Heart left ventricle (tissue), 16 donors: ENCODE results near the gene C12orf60. TPM values are rescaled to one million over a fixed set of nuclear protein-coding genes. Genes with fewer than 3 reads are reported as not detected.
A peak's percentile ranks its signal among the peaks of the same experiment; 100 is the strongest.

Source experiments
- ATAC-seq, 4 donors: fragments of 200-7000 bp; cut with Tn5 transposase; one replicate each; pipeline ENCODE4 v1.9.1; 2020 to 2022; ENCODE audit warnings: moderate library complexity in 4 of 4, mild to moderate bottlenecking in 3 of 4, moderate number of reproducible peaks in 1 of 4
- DNase-seq, 5 donors: peaks; one replicate each; pipeline ENCODE4 v3.0.0-alpha.2; 2020
- H3K27ac ChIP-seq, 12 donors: fragments of 200-600 bp; sonication (generic) in 4 of 12; one replicate each; pipeline versions ENCODE4 v1.5.0 to v1.8.0; 2016 to 2022; ENCODE audit warnings: mild to moderate bottlenecking in 2 of 12
- H3K27me3 ChIP-seq, 9 donors: fragments of 200-600 bp; sonication (generic) in 2 of 9; one replicate each; pipeline versions ENCODE4 v1.5.1 to v1.8.0; 2016 to 2022; ENCODE audit warnings: mild to moderate bottlenecking in 3 of 9
- H3K36me3 ChIP-seq, 9 donors: fragments of 200-600 bp; sonication (generic) in 2 of 9; one replicate each; pipeline versions ENCODE4 v1.5.0 to v1.8.0; 2018 to 2022; ENCODE audit warnings: mild to moderate bottlenecking in 2 of 9
- H3K4me1 ChIP-seq, 12 donors: fragments of 200-600 bp; sonication (generic) in 4 of 12; one replicate each; pipeline versions ENCODE4 v1.5.0 to v1.8.0; 2016 to 2022; ENCODE audit warnings: mild to moderate bottlenecking in 3 of 12
- H3K4me3 ChIP-seq, 12 donors: fragments of 200-600 bp; sonication (generic) in 4 of 12; one replicate each; pipeline versions ENCODE4 v1.5.0 to v1.8.0; 2017 to 2022; ENCODE audit warnings: mild to moderate bottlenecking in 9 of 12, moderate library complexity in 4 of 12
- H3K9me3 ChIP-seq, 12 donors: fragments of 200-600 bp; sonication (generic) in 4 of 12; one replicate each; pipeline versions ENCODE4 v1.5.0 to v1.8.0; 2016 to 2022; ENCODE audit warnings: mild to moderate bottlenecking in 1 of 12
- POLR2A ChIP-seq, 2 donors: fragments of 450-650 bp; IDR thresholded peaks; one replicate each; pipeline ENCODE4 v1.6.1; 2017; ENCODE audit warnings: antibody characterized with exemption in 2 of 2, mild to moderate bottlenecking in 2 of 2, moderate library complexity in 2 of 2
- WGBS, 4 donors: extraction: QIAGEN DNeasy Blood & Tissue Kit in 2 of 4; methylation state at CpG; one replicate each; pipeline versions ENCODE4 v1.1.5 to v1.1.7; 2013 to 2018; 5-methylcytosine and 5-hydroxymethylcytosine counted together
- intact Hi-C, 10 donors: fragments of 100-400 bp; cut with DNase I; formaldehyde crosslinking; loops; one replicate each; pipeline versions ENCODE4 v1.11.1 to v1.14.2; 2022
- polyA plus RNA-seq, 2 donors: library from polyadenylated mRNA; stranded (reverse); fragments of 200-250 nt; gene quantifications; one replicate each; pipeline ENCODE4 v1.2.3, GENCODE V29; 2013
- total RNA-seq, 9 donors: library from RNA; depleted of rRNA in 2 of 9; stranded (reverse); fragments of >200 nt in 2 of 9; fragmentation: NEBNext Ultra II Directional in 3 of 9; extraction: Animal tissue kit (Norgen Biotek cat#: 25700) in 3 of 9; gene quantifications; one replicate each; pipeline versions ENCODE4 v1.1.0 to v1.2.4, GENCODE V29; 2016 to 2023
- TF ChIP-seq, protein P1 (sequence below), 12 donors: fragments of 200-600 bp; sonication (generic) in 4 of 12; IDR thresholded peaks; one replicate each; pipeline versions ENCODE4 v1.5.0 to v1.8.0; 2018 to 2022; ENCODE audit warnings: antibody characterized with exemption in 12 of 12, mild to moderate bottlenecking in 5 of 12
- donor health status: ischemic (EF 13 %, LVEDD 7.1; RV severe dilation, severe dysfunction).
- donor health status: healthy with polysubstance abuse.
- donor health status: DM: no; HTN: yes; CAD: no.
- donor health status: DM: no; HTN: no; CAD: no.
- donor health status: ischemic (EF 25% LVEDD 6.9; RV normal size, moderate dysfunction).
- donor health status: ischemic (EF 25% LVEDD 5.7; RV mildly dilated, moderate dysfunction).
- donor health status: healthy.
- donor health status: DM: yes; HTN: yes; CAD: no.
- donor health status: ischemic (EF 35%, LVEDD 5.7; RV mildly dilated, moderate dysfunction).
- donor health status: nonischemic (EF 11% LVEDD 7.7; RV severe dilation, severe dysfunction).
- donor health status: DM: yes; HTN: yes; CAD: no.
- donor health status: PGD.
- donor health status: ischemic (EF 29% LVEDD 5.4; RV normal size, mild dysfunction).
- donor health status: nonischemic (EF 23%, LVEDD 6.1; RV moderate dilation, normal function).

Gene C12orf60
- total and polyA plus RNA-seq, 11 donors: 2.0 to 5.3 (median 3.4) TPM

GRCh38 chr12:14871886-14872285, 68.4 kb downstream of the C12orf60 start:
- DNase-seq (no peak), ATAC-seq (no peak)
- intact Hi-C loops: no loop called here
- H3K27ac ChIP-seq: no peak overlapping the region
- TF ChIP-seq, protein P1, sequence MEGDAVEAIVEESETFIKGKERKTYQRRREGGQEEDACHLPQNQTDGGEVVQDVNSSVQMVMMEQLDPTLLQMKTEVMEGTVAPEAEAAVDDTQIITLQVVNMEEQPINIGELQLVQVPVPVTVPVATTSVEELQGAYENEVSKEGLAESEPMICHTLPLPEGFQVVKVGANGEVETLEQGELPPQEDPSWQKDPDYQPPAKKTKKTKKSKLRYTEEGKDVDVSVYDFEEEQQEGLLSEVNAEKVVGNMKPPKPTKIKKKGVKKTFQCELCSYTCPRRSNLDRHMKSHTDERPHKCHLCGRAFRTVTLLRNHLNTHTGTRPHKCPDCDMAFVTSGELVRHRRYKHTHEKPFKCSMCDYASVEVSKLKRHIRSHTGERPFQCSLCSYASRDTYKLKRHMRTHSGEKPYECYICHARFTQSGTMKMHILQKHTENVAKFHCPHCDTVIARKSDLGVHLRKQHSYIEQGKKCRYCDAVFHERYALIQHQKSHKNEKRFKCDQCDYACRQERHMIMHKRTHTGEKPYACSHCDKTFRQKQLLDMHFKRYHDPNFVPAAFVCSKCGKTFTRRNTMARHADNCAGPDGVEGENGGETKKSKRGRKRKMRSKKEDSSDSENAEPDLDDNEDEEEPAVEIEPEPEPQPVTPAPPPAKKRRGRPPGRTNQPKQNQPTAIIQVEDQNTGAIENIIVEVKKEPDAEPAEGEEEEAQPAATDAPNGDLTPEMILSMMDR (IDR thresholded peaks at IDR 0.05): no peak
- no peak for TF ChIP-seq POLR2A (IDR thresholded peaks at IDR 0.05)
- peaks cover 0 to 6% (median 0%) of the 10 kb centered on the region in 12 donors for H3K4me1 ChIP-seq
- H3K27me3 ChIP-seq: no peaks in the 10 kb centered on the region
- H3K4me3 ChIP-seq: no peak overlapping the region
- H3K36me3 ChIP-seq: no peaks in the 10 kb centered on the region
- peaks cover 0 to 5% (median 0%) of the 10 kb centered on the region in 12 donors for H3K9me3 ChIP-seq
- 93 to 99% (median 95%) methylated on average over 1 of the region's 1 CpG for WGBS, 4 donors

DNA sequence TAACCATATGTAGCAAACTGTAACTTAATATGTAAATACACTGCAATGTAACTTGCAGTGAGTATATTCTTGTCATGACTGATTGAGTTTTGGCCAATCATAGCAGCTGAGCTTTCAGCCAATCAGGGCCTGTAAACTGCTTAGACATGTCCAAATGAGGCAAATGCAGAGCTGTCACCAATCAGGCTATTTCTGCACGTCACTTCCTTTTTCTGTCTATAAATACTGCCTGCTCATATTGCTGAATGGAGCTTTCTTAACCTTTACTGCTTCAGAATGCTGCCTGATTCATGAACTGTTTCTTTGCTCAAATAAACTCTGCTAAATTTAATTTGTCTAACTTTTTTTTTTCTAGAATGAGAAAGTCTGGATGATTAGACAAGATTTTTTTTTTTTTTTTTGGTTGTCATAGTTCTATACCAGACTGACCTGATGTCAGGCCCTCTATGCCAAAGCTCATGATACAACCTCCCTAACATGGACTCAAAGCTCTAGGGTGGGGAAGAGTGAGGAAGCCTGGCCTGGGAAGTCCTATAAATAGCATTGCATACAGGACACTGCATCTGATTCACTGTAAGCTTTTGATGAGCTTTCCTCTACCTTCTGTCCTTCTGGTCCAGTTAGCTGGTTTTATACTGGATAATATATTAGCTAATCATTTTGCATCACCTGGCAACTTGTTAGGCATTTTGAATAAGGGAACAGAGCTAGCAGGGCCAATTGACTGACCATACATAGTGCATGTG, 70.1 kb downstream of the C12orf60 start:
- DNase-seq: no peak
- Histone ChIP-seq H3K4me3 (no peak overlapping the region), H3K27me3 (no peaks in the 10 kb centered on the region), H3K9me3 (no peaks in the 10 kb centered on the region), H3K36me3 (no peaks in the 10 kb centered on the region), H3K4me1 (peaks cover 0 to 6% (median 0%) of the 10 kb centered on the region in 12 donors), H3K27ac (no peak overlapping the region)
- TF ChIP-seq POLR2A (IDR thresholded peaks at IDR 0.05): no peak
- TF ChIP-seq, protein P1 (IDR thresholded peaks at IDR 0.05): no peak
- peak in 3 of 4 donors; percentile 37 to 67 (median 52) for ATAC-seq
- WGBS, 4 donors: 35 to 54% (median 35%) methylated on average over 1 of the region's 1 CpG
- intact Hi-C loops: no loop called here

Other genes with a start within 250 kb of the C12orf60 start
- gene PLBD1, start 235.8 kb upstream of the C12orf60 start, total RNA-seq: 10 to 100 TPM; 11.9 to 49.1 (median 26.5) TPM
- 10 to 100 TPM in 1 of 2 donors, 1 to 10 TPM in 1; 6.0 to 13.7 TPM for gene PLBD1, start 235.8 kb upstream of the C12orf60 start, polyA plus RNA-seq
- gene GUCY2C, start 107.1 kb upstream of the C12orf60 start, total RNA-seq: under 1 TPM in 1 of 9 donors, not detected in 8; 0.15 TPM
- gene GUCY2C, start 107.1 kb upstream of the C12orf60 start, polyA plus RNA-seq: under 1 TPM in 1 of 2 donors, not detected in 1; 0.03 TPM
- 10 to 100 TPM; 20.2 to 62.7 (median 52.7) TPM for gene WBP11, start 192 bp upstream of the C12orf60 start, total RNA-seq
- 10 to 100 TPM; 11.4 to 38.8 TPM for gene WBP11, start 192 bp upstream of the C12orf60 start, polyA plus RNA-seq
- under 1 TPM in 4 of 9 donors, not detected in 5; 0.13 to 0.91 (median 0.17) TPM for gene SMCO3, start 10.5 kb downstream of the C12orf60 start, total RNA-seq
- gene SMCO3, start 10.5 kb downstream of the C12orf60 start, polyA plus RNA-seq: under 1 TPM; 0.07 to 0.57 TPM
- gene ART4, start 39.9 kb downstream of the C12orf60 start, total RNA-seq: 1 to 10 TPM in 8 of 9 donors, under 1 TPM in 1; 0.44 to 5.9 (median 2.8) TPM
- 1 to 10 TPM; 1.3 to 2.2 TPM for gene ART4, start 39.9 kb downstream of the C12orf60 start, polyA plus RNA-seq
- 100 to 1,000 TPM; 147 to 651 (median 255) TPM for gene MGP, start 82.2 kb downstream of the C12orf60 start, total RNA-seq
- 100 to 1,000 TPM; 142 to 336 TPM for gene MGP, start 82.2 kb downstream of the C12orf60 start, polyA plus RNA-seq
- gene ERP27, start 134.9 kb downstream of the C12orf60 start, total RNA-seq: under 1 TPM in 7 of 9 donors, not detected in 2; 0.14 to 0.93 (median 0.24) TPM
- gene ERP27, start 134.9 kb downstream of the C12orf60 start, polyA plus RNA-seq: under 1 TPM; 0.12 to 0.15 TPM
- 100 to 1,000 TPM in 2 of 9 donors, 10 to 100 TPM in 7; 30.5 to 256 (median 53.6) TPM for gene ARHGDIB, start 157.9 kb downstream of the C12orf60 start, total RNA-seq
- gene ARHGDIB, start 157.9 kb downstream of the C12orf60 start, polyA plus RNA-seq: 10 to 100 TPM; 65.8 to 81.5 TPM
- gene PDE6H, start 169.4 kb downstream of the C12orf60 start, total RNA-seq: not detected
- not detected for gene PDE6H, start 169.4 kb downstream of the C12orf60 start, polyA plus RNA-seq